Retinal pigment epithelial cell (primary cell): Measurements from ENCODE around the gene PCK2.

Experiments
- DNase-seq: peaks from one replicate; pipeline ENCODE4 v3.0.0-alpha.2; 2010; ENCODE audit warnings: low read depth
- H3K4me3 ChIP-seq: 2 replicates; pipeline ENCODE4 v1.5.1; 2011; ENCODE audit warnings: mild to moderate bottlenecking, low read length, control low read depth, moderate library complexity
- CTCF ChIP-seq: conservative IDR thresholded peaks from 2 replicates; pipeline ENCODE4 v1.5.1; 2011; ENCODE audit warnings: low read depth, low read length, control low read depth, inconsistent platforms

Gene PCK2

GRCh38 chr14:24130717-24131548 is 36.8 kb downstream of the PCK2 start:
- TF ChIP-seq CTCF: no peak
- H3K4me3 ChIP-seq: no peak overlapping the region
- no peak for DNase-seq

GRCh38 chr14:24131549-24131966 is 37.4 kb downstream of the PCK2 start:
- no peak for DNase-seq
- H3K4me3 ChIP-seq: no peak overlapping the region
- no peak for TF ChIP-seq CTCF

GRCh38 chr14:24132061-24132685 is 38.1 kb downstream of the PCK2 start:
- no peak overlapping the region for H3K4me3 ChIP-seq
- no peak for TF ChIP-seq CTCF
- no peak for DNase-seq

GRCh38 chr14:24132976-24133375 is 38.9 kb downstream of the PCK2 start:
- no peak overlapping the region for H3K4me3 ChIP-seq
- no peak for DNase-seq
- no peak for TF ChIP-seq CTCF

GRCh38 chr14:24133735-24134134 is 39.6 kb downstream of the PCK2 start:
- H3K4me3 ChIP-seq: no peak overlapping the region
- no peak for DNase-seq
- TF ChIP-seq CTCF: no peak

- TF ChIP-seq CTCF: no peak
- peak overlapping the region; percentile 75 for H3K4me3 ChIP-seq
- DNase-seq: no peak
Observed at GRCh38 chr14:24135584-24135833, 41.4 kb downstream of the PCK2 start.

GRCh38 chr14:24135834-24136683 is 41.9 kb downstream of the PCK2 start, which contains the start of gene PSME1:
Gene PSME1, plus strand, starts transcription at chr14:24136194. Its CDS starts 69 bp downstream, at chr14:24136263.
- TF ChIP-seq CTCF: no peak
- DNase-seq: peak; percentile 56
- peak within 1 kb of the TSS; percentile 75 for H3K4me3 ChIP-seq
